ENCODE measurements around the gene NTRK1. TPM values are rescaled to one million over a fixed set of nuclear protein-coding genes. Genes with fewer than 3 reads are reported as not detected.

The NTRK1 gene
- total and polyA plus RNA-seq, 2 of the 4 experiments (the other 2 are of a cell fraction) = not detected

DNA sequence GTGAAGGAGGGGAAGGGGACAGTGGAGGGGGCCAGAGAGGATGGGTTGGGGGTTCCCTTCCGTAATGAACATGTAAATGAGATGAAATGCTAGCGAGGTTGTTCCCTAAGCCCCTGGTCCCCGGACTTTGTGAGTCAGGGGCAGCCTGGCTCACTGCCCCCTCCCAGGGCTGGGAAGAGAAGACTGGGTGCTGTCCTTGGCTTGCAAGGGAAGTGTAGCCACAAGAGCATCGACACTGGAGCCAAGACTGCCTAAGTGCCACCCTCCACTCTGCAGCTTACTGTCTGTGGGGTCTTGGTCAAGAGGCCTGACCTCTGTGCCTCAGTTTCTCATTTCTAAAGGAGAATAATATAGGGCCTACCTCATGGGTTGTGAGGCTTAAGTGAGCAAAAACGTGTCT, 33.3 kb downstream of the NTRK1 start:
- Histone ChIP-seq H3K79me1 (ENCODE audit: low read depth in 1 of 2, low read length in 2 of 2) (peaks cover 11 to 53% of the 10 kb centered on the region in 2 experiments), H2AFZ (replicated peaks; ENCODE audit: low read length, poor library complexity) (peak overlapping the region; percentile 84), H4K20me1 (ENCODE audit: insufficient read depth, low read length) (peaks cover 2% of the 10 kb centered on the region; the same call in 1 of the 2 replicates), H4K91ac (ENCODE audit: insufficient read depth, low read depth, low read length) (peak overlapping the region; percentile 70), H2BK5ac (ENCODE audit: low read depth, low read length, poor library complexity, severe bottlenecking) (peak overlapping the region; percentile 92), H3K27ac (ENCODE audit: insufficient read depth, low read length) (peak overlapping the region; percentile 68), H4K5ac (ENCODE audit: low read depth, low read length) (peak overlapping the region; percentile 55), H3K4me2 (ENCODE audit: low read depth, low read length) (peak overlapping the region; percentile 90), H3K9me3 (ENCODE audit: control insufficient read depth, insufficient read depth, low read length) (no peaks in the 10 kb centered on the region), H3K18ac (ENCODE audit: low read depth, low read length) (peak overlapping the region; percentile 27; the same call in 1 of the 2 replicates), H2AK5ac (ENCODE audit: low read depth, low read length) (peak overlapping the region; percentile 41), H3K4ac (ENCODE audit: low read depth, low read length) (peak overlapping the region; percentile 76), H4K8ac (ENCODE audit: low read depth in 2 of 2, low read length in 2 of 2) (peak overlapping the region in 1 of 2 experiments; percentile 68; a peak in 3 of 4 replicates), H3K9me1 (ENCODE audit: insufficient read depth, low read length) (peaks cover 21% of the 10 kb centered on the region), H3K9ac (ENCODE audit: low read depth, low read length) (peak overlapping the region; percentile 77), H2BK15ac (ENCODE audit: low read depth, low read length) (peak overlapping the region; percentile 91; the same call in 2 of the 3 replicates), H3K14ac (replicated peaks; ENCODE audit: low read depth, low read length) (peak overlapping the region; percentile 41), H3K56ac (ENCODE audit: extremely low read depth, insufficient read depth, low read length) (no peak overlapping the region), H3K4me1 (ENCODE audit: control insufficient read depth, insufficient read depth, low read length) (peaks cover 38% of the 10 kb centered on the region), H3K4me3 (ENCODE audit: insufficient read depth, low read depth, low read length) (peak overlapping the region; percentile 52), H3K23ac (ENCODE audit: low read depth, low read length) (peak overlapping the region; percentile 26), H3K27me3 (ENCODE audit: control insufficient read depth, insufficient read depth, low read length) (no peaks in the 10 kb centered on the region; the same call in none of the 2 replicates), H2AK9ac (replicated peaks; ENCODE audit: low read depth, low read length, poor library complexity) (peak overlapping the region; percentile 96), H2BK20ac (ENCODE audit: low read depth, low read length) (peak overlapping the region; percentile 13; the same call in 1 of the 2 replicates), H3K36me3 (ENCODE audit: control insufficient read depth, insufficient read depth, low read length) (no peaks in the 10 kb centered on the region), H2BK120ac (ENCODE audit: low read depth, low read length) (peak overlapping the region; percentile 71; the same call in 1 of the 2 replicates)
- TF ChIP-seq BHLHE40 (IDR thresholded peaks at IDR 0.05; ENCODE audit: low read depth, low read length) (no peak), SMC3 (IDR thresholded peaks at IDR 0.05; ENCODE audit: low read depth, low read length) (no peak), MAZ (IDR thresholded peaks at IDR 0.05; ENCODE audit: borderline replicate concordance, low read depth, low read length) (no peak), RFX5 (IDR thresholded peaks at IDR 0.05; ENCODE audit: low read depth, low read length) (no peak), NFE2L2 (IDR thresholded peaks at IDR 0.05; ENCODE audit: low read depth, low read length) (no peak), FOS (IDR thresholded peaks at IDR 0.05; ENCODE audit: low read depth, low read length) (no peak), POLR2A (IDR thresholded peaks at IDR 0.05; ENCODE audit: low read depth, low read length) (no peak), MAFK (IDR thresholded peaks at IDR 0.05; ENCODE audit: low read depth, low read length) (no peak)
- ATAC-seq (ENCODE audit: low read depth) = no peak
- DNase-seq = no peak
- CTCF ChIA-PET = no interaction called here
- WGBS, 2 experiments (ENCODE audit: extremely low coverage in 2 of 2, insufficient read length in 1 of 2) = 14% methylated on average over 1 of the region's 5 CpGs; no CpG with 5 or more reads in 1 of the 2 experiments
- POLR2A ChIA-PET (ENCODE audit: unreplicated experiment) = no interaction called here
- intact Hi-C loops (cut with micrococcal nuclease) = no loop called here
- in situ Hi-C loops (cut with MboI; ENCODE audit: low sequenced_read_pairs) = loop anchor here (5.0 kb wide), 1 partner anchor 33 kb away; no protein-coding TSS in a partner anchor
- dilution Hi-C loops (cut with HindIII; ENCODE audit: low sequenced_read_pairs, unreplicated experiment) = no loop called here
- BruUV-seq (replicated peaks) = no TSS peak
